Prostate gland (tissue), 1 donor: ENCODE data around the gene CHEK1.

Source experiments
- POLR2A ChIP-seq: fragments of 450-650 bp; IDR thresholded peaks from one replicate; pipeline ENCODE4 v1.6.1; 2016; ENCODE audit warnings: antibody characterized with exemption, mild to moderate bottlenecking
- POLR2AphosphoS5 ChIP-seq: sonication (generic); formaldehyde crosslinking; IDR thresholded peaks from one replicate; pipeline ENCODE4 v1.6.1; 2017; ENCODE audit warnings: antibody characterized with exemption

- TF ChIP-seq POLR2A (no peak), POLR2AphosphoS5 (no peak)
These were observed 54.4 kb downstream of the CHEK1 start for GRCh38 chr11:125679397-125679796.
